Activated naive CD8-positive, alpha-beta T cell treated with anti-CD3 and anti-CD28 coated beads, Interleukin-2, amount 50 U/mL, for 24 hours (primary cell): Measurements from ENCODE around the gene PRKD3.

Experiments used
- ATAC-seq: fragments of 150-1000 bp; cut with Tn5 transposase; one replicate; pipeline ENCODE4 v1.10.0; 2021
- DNase-seq: peaks from one replicate; pipeline ENCODE4 v3.0.0; 2021
- H3K27ac Mint-ChIP-seq: one replicate; pipeline ENCODE4 v1.8.0; 2021; ENCODE audit warnings: mild to moderate bottlenecking, mixed read lengths
- H3K27me3 Mint-ChIP-seq: one replicate; pipeline ENCODE4 v1.8.0; 2021; ENCODE audit warnings: mixed read lengths
- H3K36me3 Mint-ChIP-seq: one replicate; pipeline ENCODE4 v1.8.0; 2021; ENCODE audit warnings: low read depth, mixed read lengths
- H3K4me1 Mint-ChIP-seq: one replicate; pipeline ENCODE4 v1.8.0; 2021; ENCODE audit warnings: mixed read lengths
- H3K4me3 Mint-ChIP-seq: one replicate; pipeline ENCODE4 v1.8.0; 2021; ENCODE audit warnings: mild to moderate bottlenecking, moderate library complexity, mixed read lengths
- H3K9me3 Mint-ChIP-seq: one replicate; pipeline ENCODE4 v1.8.0; 2021; ENCODE audit warnings: mixed read lengths

Gene PRKD3

GRCh38 chr2:37326866-37327634 is 2.4 kb upstream of the PRKD3 start:
- Mint-ChIP-seq H3K36me3 (peaks cover 11% of the 10 kb centered on the region), H3K9me3 (no peaks in the 10 kb centered on the region), H3K27ac (no peak overlapping the region), H3K4me3 (no peak overlapping the region), H3K27me3 (peaks cover 25% of the 10 kb centered on the region), H3K4me1 (peaks cover 31% of the 10 kb centered on the region)
- ATAC-seq (no peak), DNase-seq (no peak)

GRCh38 chr2:37326285-37326684 is 1.7 kb upstream of the PRKD3 start:
- H3K4me1 Mint-ChIP-seq = peaks cover 39% of the 10 kb centered on the region
- ATAC-seq (no peak), DNase-seq (no peak)
- H3K27me3 Mint-ChIP-seq = peaks cover 23% of the 10 kb centered on the region
- no peaks in the 10 kb centered on the region for H3K9me3 Mint-ChIP-seq
- H3K27ac Mint-ChIP-seq = no peak overlapping the region
- H3K4me3 Mint-ChIP-seq = no peak overlapping the region
- H3K36me3 Mint-ChIP-seq = peaks cover 17% of the 10 kb centered on the region

- Mint-ChIP-seq H3K27ac (peak overlapping the region; percentile 75), H3K27me3 (peaks cover 19% of the 10 kb centered on the region), H3K4me1 (peaks cover 42% of the 10 kb centered on the region), H3K36me3 (peaks cover 19% of the 10 kb centered on the region), H3K9me3 (no peaks in the 10 kb centered on the region), H3K4me3 (peak overlapping the region; percentile 82)
- DNase-seq = no peak
- ATAC-seq = no peak
Measured at GRCh38 chr2:37325625-37326071, 1.0 kb upstream of the PRKD3 start.

- peaks cover 24% of the 10 kb centered on the region for H3K36me3 Mint-ChIP-seq
- H3K27ac Mint-ChIP-seq = no peak overlapping the region
- no peak for DNase-seq
- no peak for ATAC-seq
- no peaks in the 10 kb centered on the region for H3K9me3 Mint-ChIP-seq
- peaks cover 46% of the 10 kb centered on the region for H3K4me1 Mint-ChIP-seq
- H3K4me3 Mint-ChIP-seq = peak overlapping the region; percentile 82
- peaks cover 19% of the 10 kb centered on the region for H3K27me3 Mint-ChIP-seq
Measured at GRCh38 chr2:37324536-37324785, 172 bp downstream of the PRKD3 start.

GRCh38 chr2:37323781-37324535 is 675 bp downstream of the PRKD3 start:
- H3K4me1 Mint-ChIP-seq = peaks cover 50% of the 10 kb centered on the region
- no peaks in the 10 kb centered on the region for H3K9me3 Mint-ChIP-seq
- H3K27me3 Mint-ChIP-seq = peaks cover 19% of the 10 kb centered on the region
- ATAC-seq (peak; percentile 48), DNase-seq (peak; percentile 37)
- H3K4me3 Mint-ChIP-seq = peak overlapping the region; percentile 98
- H3K36me3 Mint-ChIP-seq = peaks cover 25% of the 10 kb centered on the region
- peak overlapping the region; percentile 96 for H3K27ac Mint-ChIP-seq

GRCh38 chr2:37323176-37323780 is 1.4 kb downstream of the PRKD3 start:
- peaks cover 28% of the 10 kb centered on the region for H3K36me3 Mint-ChIP-seq
- peaks cover 19% of the 10 kb centered on the region for H3K27me3 Mint-ChIP-seq
- ATAC-seq (no peak), DNase-seq (no peak)
- peak overlapping the region; percentile 96 for H3K27ac Mint-ChIP-seq
- peak overlapping the region; percentile 98 for H3K4me3 Mint-ChIP-seq
- peaks cover 57% of the 10 kb centered on the region for H3K4me1 Mint-ChIP-seq
- no peaks in the 10 kb centered on the region for H3K9me3 Mint-ChIP-seq

- Mint-ChIP-seq H3K9me3 (no peaks in the 10 kb centered on the region), H3K27ac (peak overlapping the region; percentile 63), H3K27me3 (peaks cover 13% of the 10 kb centered on the region), H3K4me3 (peak overlapping the region; percentile 98), H3K4me1 (peaks cover 66% of the 10 kb centered on the region), H3K36me3 (peaks cover 33% of the 10 kb centered on the region)
- peak; percentile 34 for ATAC-seq
- DNase-seq = no peak
Measured at GRCh38 chr2:37322368-37322767, 2.3 kb downstream of the PRKD3 start.

- peaks cover 40% of the 10 kb centered on the region for H3K36me3 Mint-ChIP-seq
- DNase-seq (no peak), ATAC-seq (no peak)
- no peaks in the 10 kb centered on the region for H3K9me3 Mint-ChIP-seq
- no peak overlapping the region for H3K27ac Mint-ChIP-seq
- H3K4me3 Mint-ChIP-seq = peak overlapping the region; percentile 44
- peaks cover 5% of the 10 kb centered on the region for H3K27me3 Mint-ChIP-seq
- H3K4me1 Mint-ChIP-seq = peaks cover 70% of the 10 kb centered on the region
Measured at GRCh38 chr2:37321029-37321682, 3.5 kb downstream of the PRKD3 start.

GRCh38 chr2:37319754-37320609 is 4.7 kb downstream of the PRKD3 start:
- DNase-seq (no peak), ATAC-seq (no peak)
- Mint-ChIP-seq H3K27ac (no peak overlapping the region), H3K36me3 (peaks cover 51% of the 10 kb centered on the region), H3K4me1 (peaks cover 73% of the 10 kb centered on the region), H3K27me3 (no peaks in the 10 kb centered on the region), H3K4me3 (no peak overlapping the region), H3K9me3 (no peaks in the 10 kb centered on the region)

GRCh38 chr2:37318401-37318800 is 6.2 kb downstream of the PRKD3 start:
- peak overlapping the region; percentile 10 for H3K4me3 Mint-ChIP-seq
- no peaks in the 10 kb centered on the region for H3K27me3 Mint-ChIP-seq
- H3K27ac Mint-ChIP-seq = peak overlapping the region; percentile 1
- H3K4me1 Mint-ChIP-seq = peaks cover 73% of the 10 kb centered on the region
- peaks cover 54% of the 10 kb centered on the region for H3K36me3 Mint-ChIP-seq
- no peaks in the 10 kb centered on the region for H3K9me3 Mint-ChIP-seq
- ATAC-seq = peak; percentile 51
- no peak for DNase-seq

GRCh38 chr2:37317746-37318145 is 6.9 kb downstream of the PRKD3 start:
- peak overlapping the region; percentile 10 for H3K4me3 Mint-ChIP-seq
- peak; percentile 60 for ATAC-seq
- H3K27me3 Mint-ChIP-seq = no peaks in the 10 kb centered on the region
- peaks cover 52% of the 10 kb centered on the region for H3K36me3 Mint-ChIP-seq
- H3K27ac Mint-ChIP-seq = peak overlapping the region; percentile 1
- H3K4me1 Mint-ChIP-seq = peaks cover 72% of the 10 kb centered on the region
- H3K9me3 Mint-ChIP-seq = no peaks in the 10 kb centered on the region
- DNase-seq = no peak

GRCh38 chr2:37316181-37316580 is 8.5 kb downstream of the PRKD3 start:
- Mint-ChIP-seq H3K36me3 (peaks cover 43% of the 10 kb centered on the region), H3K9me3 (no peaks in the 10 kb centered on the region), H3K27ac (no peak overlapping the region), H3K4me1 (peaks cover 70% of the 10 kb centered on the region), H3K4me3 (no peak overlapping the region), H3K27me3 (no peaks in the 10 kb centered on the region)
- ATAC-seq (no peak), DNase-seq (no peak)

GRCh38 chr2:37315364-37315763 is 9.3 kb downstream of the PRKD3 start:
- no peak overlapping the region for H3K27ac Mint-ChIP-seq
- no peak overlapping the region for H3K4me3 Mint-ChIP-seq
- no peaks in the 10 kb centered on the region for H3K27me3 Mint-ChIP-seq
- H3K9me3 Mint-ChIP-seq = no peaks in the 10 kb centered on the region
- ATAC-seq (no peak), DNase-seq (no peak)
- H3K36me3 Mint-ChIP-seq = peaks cover 41% of the 10 kb centered on the region
- H3K4me1 Mint-ChIP-seq = peaks cover 75% of the 10 kb centered on the region

GRCh38 chr2:37307500-37307899 is 17.1 kb downstream of the PRKD3 start:
- Mint-ChIP-seq H3K4me3 (no peak overlapping the region), H3K9me3 (peaks cover 6% of the 10 kb centered on the region), H3K4me1 (peaks cover 33% of the 10 kb centered on the region), H3K27me3 (no peaks in the 10 kb centered on the region), H3K36me3 (peaks cover 12% of the 10 kb centered on the region), H3K27ac (no peak overlapping the region)
- DNase-seq (no peak), ATAC-seq (no peak)
